HG03378 (cell line): Measurements from ENCODE around the gene LRRC4C.
"Not testable (repeated sequence)": the region's sequence is repeated elsewhere in the genome, so short reads cannot be mapped to it uniquely, and the experiment has no call there.

Experiments
- ATAC-seq: cut with Tn5 transposase; IDR thresholded peaks from one replicate; pipeline ENCODE4 v1.9.1; 2021; ENCODE audit warnings: mild to moderate bottlenecking, moderate library complexity; ENCODE audit not compliant: unreplicated experiment

The LRRC4C gene

GRCh38 chr11:40885250-40885954, 574.0 kb downstream of the LRRC4C start:
- ATAC-seq: no peak

- no peak for ATAC-seq
These were observed 577.2 kb downstream of the LRRC4C start for GRCh38 chr11:40882301-40882700.

- ATAC-seq: no peak
These were observed 579.5 kb downstream of the LRRC4C start for GRCh38 chr11:40879911-40880310.

GRCh38 chr11:40877981-40878380, 581.5 kb downstream of the LRRC4C start:
- no peak for ATAC-seq

- no peak for ATAC-seq
These were observed 582.2 kb downstream of the LRRC4C start for GRCh38 chr11:40877256-40877655.

GRCh38 chr11:40867991-40868632, 591.3 kb downstream of the LRRC4C start:
- ATAC-seq: no peak

GRCh38 chr11:40857754-40858153, 601.7 kb downstream of the LRRC4C start:
- ATAC-seq: not testable (repeated sequence)

- no peak for ATAC-seq
These were observed 616.6 kb downstream of the LRRC4C start for GRCh38 chr11:40842750-40843339.

- no peak for ATAC-seq
These were observed 618.2 kb downstream of the LRRC4C start for GRCh38 chr11:40841231-40841630.

GRCh38 chr11:40838181-40838683, 621.2 kb downstream of the LRRC4C start:
- ATAC-seq: no peak

GRCh38 chr11:40827116-40827515, 632.3 kb downstream of the LRRC4C start:
- no peak for ATAC-seq

GRCh38 chr11:40826601-40827000, 632.9 kb downstream of the LRRC4C start:
- no peak for ATAC-seq

GRCh38 chr11:40825201-40825834, 634.1 kb downstream of the LRRC4C start:
- ATAC-seq: no peak

GRCh38 chr11:40819230-40819629, 640.2 kb downstream of the LRRC4C start:
- ATAC-seq: no peak

GRCh38 chr11:40816976-40817375, 642.5 kb downstream of the LRRC4C start:
- ATAC-seq: no peak

GRCh38 chr11:40797981-40798380, 661.5 kb downstream of the LRRC4C start:
- ATAC-seq: no peak

GRCh38 chr11:40787224-40787623, 672.2 kb downstream of the LRRC4C start:
- no peak for ATAC-seq

GRCh38 chr11:40763046-40763445, 696.4 kb downstream of the LRRC4C start:
- no peak for ATAC-seq

GRCh38 chr11:40759341-40759740, 700.1 kb downstream of the LRRC4C start:
- ATAC-seq: no peak

- no peak for ATAC-seq
These were observed 705.2 kb downstream of the LRRC4C start for GRCh38 chr11:40754297-40754696.

GRCh38 chr11:40746282-40746681, 713.2 kb downstream of the LRRC4C start:
- no peak for ATAC-seq

GRCh38 chr11:40732132-40732531, 727.3 kb downstream of the LRRC4C start:
- ATAC-seq: no peak
